K562 (cell line): Measurements from ENCODE around the gene RYR1. TPM values are rescaled to one million over a fixed set of nuclear protein-coding genes. Genes with fewer than 3 reads are reported as not detected.

ENCODE experiments used
- ATAC-seq: fragments of 200-7000 bp; cut with Tn5 transposase; 3 replicates; pipeline ENCODE4 v1.9.1; 2020; ENCODE audit warnings: moderate library complexity
- BruUV-seq: library from RNA; stranded (reverse); fragments of 400-500 nt; replicated peaks from 2 replicates; lab custom pipeline; 2021; lab: Mats Ljungman, UMichigan
- CTCF ChIA-PET: fragments of 300-600 bp; formaldehyde crosslinking; extraction: SDS; loops from one replicate; lab custom pipeline; 2021; ENCODE audit warnings: low intra/inter-chr PET ratio; lab: Yijun Ruan, JAX
- POLR2A ChIA-PET: fragments of 300-600, 350-650 bp; sonication (Branson Sonifier 250); formaldehyde crosslinking; extraction: SDS; loops from one replicate; lab custom pipeline; 2021; ENCODE audit warnings: antibody characterized with exemption, inconsistent platforms; lab: Yijun Ruan, JAX
- DNase-seq, 4 experiments: peaks; one replicate each; pipeline versions ENCODE4 v3.0.0 to v3.0.0-alpha.2; 2011 to 2018; ENCODE audit warnings: low spot score in 3 of 4, mixed read lengths in 3 of 4; ENCODE audit errors: extremely low read depth in 1 of 4
- FAIRE-seq: peaks from 2 replicates; lab custom pipeline; 2011; peaks lifted over from hg19 to GRCh38; lab: Jason Lieb, UNC
- H2AFZ ChIP-seq: 2 replicates; pipeline ENCODE4 v1.6.0; 2011; ENCODE audit warnings: low read depth, low read length, control low read depth, inconsistent platforms
- H3K27ac ChIP-seq: fragments of 200-600 bp; 3 replicates; pipeline ENCODE4 v1.8.0; 2011; ENCODE audit warnings: low read depth, mild to moderate bottlenecking, control low read depth, inconsistent platforms, low read length, moderate library complexity, mixed read lengths; ENCODE audit errors: extremely low read depth
- H3K27me3 ChIP-seq, 2 experiments: fragments of 300-600 bp in 1 of 2; 2 replicates in 1 of 2; 3 replicates in 1 of 2; pipeline versions ENCODE4 v1.6.0 to v1.8.0; 2011; ENCODE audit warnings: inconsistent platforms in 2 of 2, low read length in 2 of 2, mild to moderate bottlenecking in 1 of 2, mixed read lengths in 1 of 2, moderate library complexity in 1 of 2; ENCODE audit not compliant: control insufficient read depth in 2 of 2, insufficient read depth in 2 of 2
- H3K36me3 ChIP-seq: fragments of 300-600 bp; 3 replicates; pipeline ENCODE4 v1.8.0; 2011; ENCODE audit warnings: mild to moderate bottlenecking, low read length, inconsistent platforms; ENCODE audit not compliant: control insufficient read depth, insufficient read depth
- H3K4me1 ChIP-seq, 2 experiments: fragments of 200-600 bp in 1 of 2; replicated peaks in 1 of 2; 2 replicates in 1 of 2; 3 replicates in 1 of 2; pipeline versions ENCODE4 v1.5.1 to v1.8.0; 2011; ENCODE audit warnings: inconsistent platforms in 2 of 2, low read length in 2 of 2, mild to moderate bottlenecking in 1 of 2, mixed read lengths in 1 of 2, moderate library complexity in 1 of 2; ENCODE audit not compliant: control insufficient read depth in 2 of 2, insufficient read depth in 2 of 2
- H3K4me2 ChIP-seq: 2 replicates; pipeline ENCODE4 v1.6.1; 2011; ENCODE audit warnings: low read length, control low read depth, inconsistent platforms, mixed read lengths; ENCODE audit not compliant: insufficient read depth
- H3K4me3 ChIP-seq: fragments of 200-600 bp; sonication (generic), shearing (Covaris generic); 2 replicates; pipeline ENCODE4 v1.5.1; 2016; ENCODE audit warnings: control low read depth, inconsistent platforms
- H3K79me2 ChIP-seq: fragments of 200-600 bp; 3 replicates; pipeline ENCODE4 v1.8.0; 2011; ENCODE audit warnings: low read length, inconsistent platforms; ENCODE audit not compliant: control insufficient read depth, insufficient read depth
- H3K9ac ChIP-seq, 2 experiments: 2 replicates each; pipeline versions ENCODE4 v1.6.0 to v1.6.1; 2011; ENCODE audit warnings: low read depth in 2 of 2, low read length in 2 of 2, control low read depth in 1 of 2, inconsistent platforms in 1 of 2, mild to moderate bottlenecking in 1 of 2, mixed read lengths in 1 of 2; ENCODE audit not compliant: insufficient read depth in 1 of 2
- H3K9me1 ChIP-seq: one replicate; pipeline ENCODE4 v1.6.0; 2011; ENCODE audit warnings: inconsistent platforms, mild to moderate bottlenecking, low read length, moderate library complexity; ENCODE audit not compliant: control insufficient read depth, insufficient read depth
- H3K9me3 ChIP-seq: replicated peaks from 2 replicates; pipeline ENCODE4 v1.5.1; 2011; ENCODE audit warnings: low read depth, low read length, inconsistent platforms; ENCODE audit not compliant: control insufficient read depth, insufficient read depth
- H4K20me1 ChIP-seq: replicated peaks from 2 replicates; pipeline ENCODE4 v1.6.1; 2011; ENCODE audit warnings: low read length, inconsistent platforms, mixed read lengths; ENCODE audit not compliant: control insufficient read depth, insufficient read depth
- BRD4 ChIP-seq: fragments of 200-600 bp; sonication (generic); IDR thresholded peaks from 2 replicates; pipeline ENCODE4 v1.6.1; 2017; ENCODE audit warnings: inconsistent platforms
- BRD9 ChIP-seq: fragments of 450-650 bp; IDR thresholded peaks from 2 replicates; pipeline ENCODE4 v1.6.1; 2018; ENCODE audit warnings: low read depth; ENCODE audit not compliant: partially characterized antibody
- BRF2 ChIP-seq: IDR thresholded peaks from 3 replicates; pipeline ENCODE4 v1.6.1; 2011; ENCODE audit warnings: borderline replicate concordance, mild to moderate bottlenecking; ENCODE audit not compliant: insufficient read length, insufficient read depth
- CC2D1A ChIP-seq: fragments of 450-650 bp; IDR thresholded peaks from 2 replicates; pipeline ENCODE4 v1.6.1; 2017; ENCODE audit warnings: mild to moderate bottlenecking
- CEBPZ ChIP-seq: fragments of 150-350 bp; IDR thresholded peaks from 2 replicates; pipeline ENCODE4 v1.6.1; 2014; ENCODE audit warnings: low read depth, mild to moderate bottlenecking, low read length, borderline replicate concordance
- FOXJ2 ChIP-seq: fragments of 200-800 bp; sonication (Bioruptor generic); IDR thresholded peaks from 2 replicates; pipeline ENCODE4 v1.6.1; 2016; ENCODE audit warnings: missing genetic modification characterization, missing compliant biosample characterization
- FOXJ3 ChIP-seq: sonication (generic); formaldehyde crosslinking; IDR thresholded peaks from 2 replicates; pipeline ENCODE4 v1.4.0; 2020; ENCODE audit warnings: mild to moderate bottlenecking, missing genetic modification reagents
- KAT8 ChIP-seq: fragments of 450-650 bp; IDR thresholded peaks from 2 replicates; pipeline ENCODE4 v1.6.1; 2016; ENCODE audit warnings: low read depth, mild to moderate bottlenecking
- KLF16 ChIP-seq: IDR thresholded peaks from 2 replicates; pipeline ENCODE4 v1.6.1; 2016; ENCODE audit warnings: antibody characterized with exemption
- NR2F6 ChIP-seq: fragments of 450-650 bp; formaldehyde crosslinking; IDR thresholded peaks from 2 replicates; pipeline ENCODE4 v1.4.0; 2020; ENCODE audit warnings: mild to moderate bottlenecking
- TCFL5 ChIP-seq: fragments of 250-450 bp; sonication (Bioruptor Pico); conservative IDR thresholded peaks from 2 replicates; pipeline ENCODE4 v1.6.1; 2021; ENCODE audit warnings: mild to moderate bottlenecking, moderate library complexity, matching md5 sums
- TEAD4 ChIP-seq, 2 experiments: sonication (generic) in 1 of 2; formaldehyde crosslinking in 1 of 2; IDR thresholded peaks; 2 replicates each; pipeline versions ENCODE4 v1.6.1 to v1.8.0; 2012 to 2022; ENCODE audit warnings: borderline replicate concordance in 1 of 2, inconsistent platforms in 1 of 2, low read length in 1 of 2, mild to moderate bottlenecking in 1 of 2, missing genetic modification reagents in 1 of 2
- WGBS: fragments of 100-300 bp; shearing (Covaris generic); methylation state at CpG from one replicate; pipeline ENCODE4 v1.1.6; 2016; ENCODE audit warnings: low coverage, mixed read lengths; ENCODE audit not compliant: insufficient coverage; ENCODE audit errors: missing lambda C conversion rate; 5-methylcytosine and 5-hydroxymethylcytosine counted together
- in situ Hi-C: fragments of 300-500 bp; cut with MboI; formaldehyde crosslinking; loops from 4 replicates; pipeline ENCODE4 v1.15.0; 2018; ENCODE audit warnings: inconsistent platforms, mixed read lengths
- intact Hi-C: fragments of 100-400 bp; cut with micrococcal nuclease; formaldehyde crosslinking; loops from 2 replicates; pipeline ENCODE4 v1.14.2; 2022
- polyA plus RNA-seq, 8 experiments: library from polyadenylated mRNA; depleted of rRNA in 4 of 8; stranded (reverse) in 5 of 8; unstranded in 3 of 8; fragments of >200 nt; fragmentation: Nextera tagmentation in 2 of 8; fragmentation: Illumina TruSeq in 1 of 8; extraction: Ambion mirVana in 2 of 8; extraction: Trizol in 1 of 8; gene quantifications; 2 replicates each; pipeline versions ENCODE4 v1.2.1 to v1.2.3, GENCODE V29; 2011 to 2014; ENCODE audit warnings: inconsistent platforms in 1 of 8, missing spikeins in 1 of 8
- total RNA-seq, 7 experiments: library from RNA; depleted of rRNA in 6 of 7; stranded (reverse); fragments of >200 nt in 6 of 7; fragmentation: Illumina TruSeq in 2 of 7; extraction: Trizol in 2 of 7; gene quantifications; 2 replicates each; pipeline versions ENCODE4 v1.2.1 to v1.2.3, GENCODE V29; 2011 to 2021; ENCODE audit warnings: low replicate concordance in 1 of 7
- TF ChIP-seq, protein P1 (sequence below): fragments of 450-650 bp; formaldehyde crosslinking; IDR thresholded peaks from 2 replicates; pipeline ENCODE4 v1.4.0; 2020; ENCODE audit warnings: mild to moderate bottlenecking, mixed read lengths

RYR1 gene
- total and polyA plus RNA-seq, 9 of the 15 experiments (the other 6 are each of a cell fraction or from before 2014, with no cell fraction given) = 0.11 to 7.4 (median 3.7) TPM

DNA sequence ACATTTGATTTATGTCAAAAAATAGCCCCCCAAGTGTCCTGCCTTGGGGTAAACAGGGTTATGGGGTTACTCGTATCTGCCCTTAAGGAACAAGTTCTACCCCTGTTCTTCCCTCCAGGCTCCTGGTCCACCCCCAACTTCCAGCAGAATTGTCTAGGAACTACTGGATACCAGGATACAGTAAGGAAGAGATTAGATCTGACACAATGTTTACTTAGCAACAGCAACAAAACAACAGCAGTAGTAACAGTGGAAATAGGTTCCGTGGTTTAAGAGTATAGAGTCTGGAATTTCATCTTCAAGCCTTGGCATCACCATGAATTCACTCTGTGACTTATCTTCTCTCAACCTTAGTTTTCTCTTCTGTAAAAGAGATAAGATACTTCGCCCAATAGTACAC, 32.3 kb upstream of the RYR1 start:
- H3K4me2 ChIP-seq = no peak overlapping the region
- 44% methylated on average over 3 of the region's 3 CpGs for WGBS
- H4K20me1 ChIP-seq = no peaks in the 10 kb centered on the region
- in situ Hi-C loops (loop anchor here (5.0 kb wide), 1 partner anchor 231 kb away; no protein-coding TSS in a partner anchor), intact Hi-C loops (loop anchor here (5.0 kb wide), 1 partner anchor 551 kb away; no protein-coding TSS in a partner anchor)
- TF ChIP-seq, protein P1, sequence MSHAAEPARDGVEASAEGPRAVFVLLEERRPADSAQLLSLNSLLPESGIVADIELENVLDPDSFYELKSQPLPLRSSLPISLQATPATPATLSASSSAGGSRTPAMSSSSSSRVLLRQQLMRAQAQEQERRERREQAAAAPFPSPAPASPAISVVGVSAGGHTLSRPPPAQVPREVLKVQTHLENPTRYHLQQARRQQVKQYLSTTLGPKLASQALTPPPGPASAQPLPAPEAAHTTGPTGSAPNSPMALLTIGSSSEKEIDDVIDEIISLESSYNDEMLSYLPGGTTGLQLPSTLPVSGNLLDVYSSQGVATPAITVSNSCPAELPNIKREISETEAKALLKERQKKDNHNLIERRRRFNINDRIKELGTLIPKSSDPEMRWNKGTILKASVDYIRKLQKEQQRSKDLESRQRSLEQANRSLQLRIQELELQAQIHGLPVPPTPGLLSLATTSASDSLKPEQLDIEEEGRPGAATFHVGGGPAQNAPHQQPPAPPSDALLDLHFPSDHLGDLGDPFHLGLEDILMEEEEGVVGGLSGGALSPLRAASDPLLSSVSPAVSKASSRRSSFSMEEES (CRISPR knock-in tag) = no peak
- 0 out of 2 replicates have a peak, but pooled peaks have one; percentile 33 for TF ChIP-seq FOXJ3 (CRISPR knock-in tag)
- TF ChIP-seq CC2D1A = no peak
- TF ChIP-seq TEAD4 (IDR thresholded peaks at IDR 0.05; ENCODE audit: low read length) = no peak
- no peak for TF ChIP-seq TEAD4 (CRISPR knock-in tag; IDR thresholded peaks at IDR 0.05; ENCODE audit: borderline replicate concordance)
- no peak for TF ChIP-seq NR2F6 (CRISPR knock-in tag)
- no peak for TF ChIP-seq KLF16
- no peak for TF ChIP-seq CEBPZ
- no peak for TF ChIP-seq TCFL5 (CRISPR knock-in tag)
- TF ChIP-seq BRD4 = no peak
- TF ChIP-seq BRD9 = no peak
- TF ChIP-seq BRF2 = no peak
- TF ChIP-seq FOXJ2 = peak; percentile 97
- no peak for TF ChIP-seq KAT8
- ChIA-PET CTCF (interaction anchor here (0.6 kb wide), 1 partner anchor 576 kb away, joined by 3 read pairs; no protein-coding TSS in a partner anchor), POLR2A (interaction anchor here (0.6 kb wide), 1 partner anchor 181 kb away, joined by 3 read pairs; no protein-coding TSS in a partner anchor)
- no peak for DNase-seq
- H3K27ac ChIP-seq = no peak overlapping the region
- H3K4me1 ChIP-seq = peaks cover 6 to 30% of the 10 kb centered on the region in 2 experiments; a peak in 4 of 5 replicates
- peaks cover 17% of the 10 kb centered on the region; the same call in 2 of the 3 replicates for H3K79me2 ChIP-seq
- H2AFZ ChIP-seq = no peak overlapping the region
- no peak for ATAC-seq
- H3K9ac ChIP-seq = no peak overlapping the region
- no TSS peak for BruUV-seq
- no peaks in the 10 kb centered on the region for H3K9me3 ChIP-seq
- H3K36me3 ChIP-seq = peaks cover 11% of the 10 kb centered on the region; the same call in 1 of the 3 replicates
- no peak overlapping the region for H3K4me3 ChIP-seq
- no peak for FAIRE-seq
- H3K27me3 ChIP-seq = no peaks in the 10 kb centered on the region
- H3K9me1 ChIP-seq = no peaks in the 10 kb centered on the region
